GM12864 (cell line): ENCODE results near the gene TMTC1.

Experiments
- DNase-seq: peaks from one replicate; pipeline ENCODE4 v3.0.0-alpha.2; 2011; ENCODE audit warnings: low read depth
- H3K4me3 ChIP-seq: 2 replicates; pipeline ENCODE4 v1.5.1; 2011; ENCODE audit warnings: mild to moderate bottlenecking, low read depth, low read length, control low read depth
- CTCF ChIP-seq: IDR thresholded peaks from 2 replicates; pipeline ENCODE4 v1.5.1; 2011; ENCODE audit warnings: low read depth, mild to moderate bottlenecking, moderate library complexity, low read length, control low read depth, inconsistent platforms; ENCODE audit errors: missing control alignments

Gene TMTC1

GRCh38 chr12:29711381-29711780 is 72.4 kb downstream of the TMTC1 start:
- H3K4me3 ChIP-seq: no peak overlapping the region
- no peak for DNase-seq
- no peak for TF ChIP-seq CTCF

GRCh38 chr12:29710104-29710503 is 73.6 kb downstream of the TMTC1 start:
- no peak overlapping the region for H3K4me3 ChIP-seq
- DNase-seq: no peak
- no peak for TF ChIP-seq CTCF

GRCh38 chr12:29709496-29710040 is 74.2 kb downstream of the TMTC1 start:
- no peak for DNase-seq
- TF ChIP-seq CTCF: no peak

GRCh38 chr12:29709054-29709453 is 74.7 kb downstream of the TMTC1 start:
- no peak overlapping the region for H3K4me3 ChIP-seq
- TF ChIP-seq CTCF: no peak
- no peak for DNase-seq

More at GRCh38 chr12:29709496-29710040, 74.2 kb downstream of the TMTC1 start:
- H3K4me3 ChIP-seq: no peak overlapping the region

GRCh38 chr12:29707846-29708245 is 75.9 kb downstream of the TMTC1 start:
- H3K4me3 ChIP-seq: no peak overlapping the region
- TF ChIP-seq CTCF: no peak
- no peak for DNase-seq

GRCh38 chr12:29706311-29706710 is 77.4 kb downstream of the TMTC1 start:
- DNase-seq: no peak
- H3K4me3 ChIP-seq: no peak overlapping the region
- no peak for TF ChIP-seq CTCF

GRCh38 chr12:29703528-29703927 is 80.2 kb downstream of the TMTC1 start:
- DNase-seq: no peak
- TF ChIP-seq CTCF: no peak
- H3K4me3 ChIP-seq: no peak overlapping the region
